ENCODE results near the gene GSK3B.

Gene GSK3B

GRCh38 chr3:119937229-119937628 lies 157.0 kb downstream of the GSK3B start:
- peak; percentile 97 for FAIRE-seq
- DNase-seq (ENCODE audit: insufficient read length, low spot score) = peak; percentile 12
- peak; percentile 64; the same call in 1 of the 2 replicates for TF ChIP-seq POU2F2 (IDR thresholded peaks at IDR 0.05; ENCODE audit: low read depth, low read length)
- TF ChIP-seq SPI1 (IDR thresholded peaks at IDR 0.05; ENCODE audit: low read depth, low read length) = no peak

GRCh38 chr3:119934249-119934648 lies 160.0 kb downstream of the GSK3B start:
- FAIRE-seq (no peak), DNase-seq (ENCODE audit: insufficient read length, low spot score) (no peak)
- TF ChIP-seq TAF1 (IDR thresholded peaks at IDR 0.05; ENCODE audit: low read depth, low read length) (no peak), POLR2A (IDR thresholded peaks at IDR 0.05; ENCODE audit: low read depth, low read length) (no peak), SPI1 (IDR thresholded peaks at IDR 0.05; ENCODE audit: low read depth, low read length) (no peak), POU2F2 (IDR thresholded peaks at IDR 0.05; ENCODE audit: low read depth, low read length) (no peak)

GRCh38 chr3:119933207-119933606 lies 161.0 kb downstream of the GSK3B start:
- FAIRE-seq = no peak
- no peak for DNase-seq (ENCODE audit: insufficient read length, low spot score)
- TF ChIP-seq PAX5 (IDR thresholded peaks at IDR 0.05; ENCODE audit: insufficient read depth, low read length, severe bottlenecking) = no peak
- no peak for TF ChIP-seq SPI1 (IDR thresholded peaks at IDR 0.05; ENCODE audit: low read depth, low read length)
- TF ChIP-seq POU2F2 (IDR thresholded peaks at IDR 0.05; ENCODE audit: low read depth, low read length) = no peak
- no peak for TF ChIP-seq TAF1 (IDR thresholded peaks at IDR 0.05; ENCODE audit: low read depth, low read length)
- no peak for TF ChIP-seq POLR2A (IDR thresholded peaks at IDR 0.05; ENCODE audit: low read depth, low read length)
- no peak for TF ChIP-seq POLR2AphosphoS5 (IDR thresholded peaks at IDR 0.05; ENCODE audit: low read depth, low read length)

- no peak for TF ChIP-seq POLR2A (IDR thresholded peaks at IDR 0.05; ENCODE audit: low read depth, low read length)
- no peak for TF ChIP-seq POU2F2 (IDR thresholded peaks at IDR 0.05; ENCODE audit: low read depth, low read length)
- no peak for TF ChIP-seq SPI1 (IDR thresholded peaks at IDR 0.05; ENCODE audit: low read depth, low read length)
- TF ChIP-seq POLR2AphosphoS5 (IDR thresholded peaks at IDR 0.05; ENCODE audit: low read depth, low read length) = no peak
- FAIRE-seq (no peak), DNase-seq (ENCODE audit: insufficient read length, low spot score) (no peak)
Measured at GRCh38 chr3:119930286-119930685, 164.0 kb downstream of the GSK3B start.

- no peak for TF ChIP-seq POLR2AphosphoS5 (IDR thresholded peaks at IDR 0.05; ENCODE audit: low read depth, low read length)
- TF ChIP-seq SPI1 (IDR thresholded peaks at IDR 0.05; ENCODE audit: low read depth, low read length) = no peak
- TF ChIP-seq TAF1 (IDR thresholded peaks at IDR 0.05; ENCODE audit: low read depth, low read length) = no peak
- TF ChIP-seq POLR2A (IDR thresholded peaks at IDR 0.05; ENCODE audit: low read depth, low read length) = no peak
- no peak for TF ChIP-seq PAX5 (IDR thresholded peaks at IDR 0.05; ENCODE audit: insufficient read depth, low read length, severe bottlenecking)
- no peak for TF ChIP-seq POU2F2 (IDR thresholded peaks at IDR 0.05; ENCODE audit: low read depth, low read length)
- no peak for DNase-seq (ENCODE audit: insufficient read length, low spot score)
- no peak for FAIRE-seq
Measured at GRCh38 chr3:119927190-119927589, 167.1 kb downstream of the GSK3B start.

GRCh38 chr3:119924111-119925094 lies 169.8 kb downstream of the GSK3B start:
- no peak for FAIRE-seq
- DNase-seq (ENCODE audit: insufficient read length, low spot score) = no peak
- TF ChIP-seq SPI1 (IDR thresholded peaks at IDR 0.05; ENCODE audit: low read depth, low read length) (no peak), POLR2A (IDR thresholded peaks at IDR 0.05; ENCODE audit: low read depth, low read length) (no peak), POU2F2 (IDR thresholded peaks at IDR 0.05; ENCODE audit: low read depth, low read length) (no peak), POLR2AphosphoS5 (IDR thresholded peaks at IDR 0.05; ENCODE audit: low read depth, low read length) (no peak), PAX5 (IDR thresholded peaks at IDR 0.05; ENCODE audit: insufficient read depth, low read length, severe bottlenecking) (no peak), TAF1 (IDR thresholded peaks at IDR 0.05; ENCODE audit: low read depth, low read length) (no peak)

GRCh38 chr3:119918992-119919933 lies 175.0 kb downstream of the GSK3B start:
- TF ChIP-seq POU2F2 (IDR thresholded peaks at IDR 0.05; ENCODE audit: low read depth, low read length) (no peak), POLR2AphosphoS5 (IDR thresholded peaks at IDR 0.05; ENCODE audit: low read depth, low read length) (no peak), TAF1 (IDR thresholded peaks at IDR 0.05; ENCODE audit: low read depth, low read length) (no peak), PAX5 (IDR thresholded peaks at IDR 0.05; ENCODE audit: insufficient read depth, low read length, severe bottlenecking) (no peak), SPI1 (IDR thresholded peaks at IDR 0.05; ENCODE audit: low read depth, low read length) (no peak), POLR2A (IDR thresholded peaks at IDR 0.05; ENCODE audit: low read depth, low read length) (no peak)
- DNase-seq (ENCODE audit: insufficient read length, low spot score) (no peak), FAIRE-seq (no peak)

GRCh38 chr3:119913021-119913420 lies 181.2 kb downstream of the GSK3B start:
- FAIRE-seq (no peak), DNase-seq (ENCODE audit: insufficient read length, low spot score) (no peak)
- no peak for TF ChIP-seq POLR2AphosphoS5 (IDR thresholded peaks at IDR 0.05; ENCODE audit: low read depth, low read length)
- no peak for TF ChIP-seq PAX5 (IDR thresholded peaks at IDR 0.05; ENCODE audit: insufficient read depth, low read length, severe bottlenecking)
- TF ChIP-seq POLR2A (IDR thresholded peaks at IDR 0.05; ENCODE audit: low read depth, low read length) = no peak
- no peak for TF ChIP-seq SPI1 (IDR thresholded peaks at IDR 0.05; ENCODE audit: low read depth, low read length)
- TF ChIP-seq TAF1 (IDR thresholded peaks at IDR 0.05; ENCODE audit: low read depth, low read length) = no peak
- TF ChIP-seq POU2F2 (IDR thresholded peaks at IDR 0.05; ENCODE audit: low read depth, low read length) = no peak

- DNase-seq (ENCODE audit: insufficient read length, low spot score) = no peak
- TF ChIP-seq POLR2AphosphoS5 (IDR thresholded peaks at IDR 0.05; ENCODE audit: low read depth, low read length) (no peak), SPI1 (IDR thresholded peaks at IDR 0.05; ENCODE audit: low read depth, low read length) (no peak), PAX5 (IDR thresholded peaks at IDR 0.05; ENCODE audit: insufficient read depth, low read length, severe bottlenecking) (no peak), POU2F2 (IDR thresholded peaks at IDR 0.05; ENCODE audit: low read depth, low read length) (no peak), POLR2A (IDR thresholded peaks at IDR 0.05; ENCODE audit: low read depth, low read length) (no peak), TAF1 (IDR thresholded peaks at IDR 0.05; ENCODE audit: low read depth, low read length) (no peak)
- peak; percentile 13 for FAIRE-seq
Measured at GRCh38 chr3:119912220-119912619, 182.0 kb downstream of the GSK3B start.
